ENCODE measurements around the gene XG.

The XG gene

GRCh38 chrX:2829469-2830246, 77.8 kb downstream of the XG start:
- TF ChIP-seq CTCF (IDR thresholded peaks at IDR 0.05; ENCODE audit: unreplicated experiment in 3 of 3) = no peak
- peaks cover 36% of the 10 kb centered on the region for H3K36me3 Mint-ChIP-seq (ENCODE audit: low read depth)
- H3K27ac Mint-ChIP-seq = no peak overlapping the region
- peak overlapping the region; percentile 73 to 75 (median 73) for H3K4me3 Mint-ChIP-seq
- peaks cover under 1% of the 10 kb centered on the region for H3K9me3 Mint-ChIP-seq
- H3K27me3 Mint-ChIP-seq (ENCODE audit: low read depth) = peaks cover 6% of the 10 kb centered on the region
- H3K4me1 Mint-ChIP-seq = peaks cover 19% of the 10 kb centered on the region

GRCh38 chrX:2831471-2832228, 79.8 kb downstream of the XG start:
- Mint-ChIP-seq H3K9me3 (peaks cover 11% of the 10 kb centered on the region), H3K27me3 (ENCODE audit: low read depth) (peaks cover 6% of the 10 kb centered on the region), H3K36me3 (ENCODE audit: low read depth) (peaks cover 55% of the 10 kb centered on the region), H3K4me1 (peaks cover 19% of the 10 kb centered on the region), H3K27ac (no peak overlapping the region), H3K4me3 (peak overlapping the region; percentile 60 to 82 (median 68))
- TF ChIP-seq CTCF (IDR thresholded peaks at IDR 0.05; ENCODE audit: unreplicated experiment in 3 of 3) = no peak

GRCh38 chrX:2837961-2838360, 86.1 kb downstream of the XG start:
- no peak for TF ChIP-seq CTCF (IDR thresholded peaks at IDR 0.05; ENCODE audit: unreplicated experiment in 3 of 3)

GRCh38 chrX:2840961-2841360, 89.1 kb downstream of the XG start:
- Mint-ChIP-seq H3K4me3 (no peak overlapping the region), H3K27me3 (ENCODE audit: low read depth) (no peaks in the 10 kb centered on the region)
- TF ChIP-seq CTCF (IDR thresholded peaks at IDR 0.05; ENCODE audit: unreplicated experiment in 3 of 3) = no peak

More at GRCh38 chrX:2837961-2838360, 86.1 kb downstream of the XG start:
- Mint-ChIP-seq H3K4me3 (no peak overlapping the region), H3K36me3 (ENCODE audit: low read depth) (peaks cover 94% of the 10 kb centered on the region), H3K9me3 (peaks cover 47% of the 10 kb centered on the region), H3K4me1 (peaks cover 3% of the 10 kb centered on the region), H3K27ac (no peak overlapping the region), H3K27me3 (ENCODE audit: low read depth) (no peaks in the 10 kb centered on the region)

GRCh38 chrX:2841537-2841936, 89.7 kb downstream of the XG start:
- no peaks in the 10 kb centered on the region for H3K4me1 Mint-ChIP-seq
- H3K27ac Mint-ChIP-seq = no peak overlapping the region
- H3K9me3 Mint-ChIP-seq = peaks cover 36% of the 10 kb centered on the region

More at GRCh38 chrX:2840961-2841360, 89.1 kb downstream of the XG start:
- Mint-ChIP-seq H3K9me3 (peaks cover 39% of the 10 kb centered on the region), H3K27ac (no peak overlapping the region), H3K36me3 (ENCODE audit: low read depth) (peaks cover 78% of the 10 kb centered on the region), H3K4me1 (no peaks in the 10 kb centered on the region)

More at GRCh38 chrX:2841537-2841936, 89.7 kb downstream of the XG start:
- Mint-ChIP-seq H3K27me3 (ENCODE audit: low read depth) (no peaks in the 10 kb centered on the region), H3K36me3 (ENCODE audit: low read depth) (peaks cover 73% of the 10 kb centered on the region), H3K4me3 (no peak overlapping the region)
- no peak for TF ChIP-seq CTCF (IDR thresholded peaks at IDR 0.05; ENCODE audit: unreplicated experiment in 3 of 3)
